ENCODE data around the gene THOP1. TPM values are rescaled to one million over a fixed set of nuclear protein-coding genes. Genes with fewer than 3 reads are reported as not detected.

The THOP1 gene
- total RNA-seq, 4 donors from 2014 or later, result 24.3 to 142 (median 49.5) TPM

GRCh38 chr19:2803486-2804155, 18.3 kb downstream of the THOP1 start:
- Histone ChIP-seq H3K27me3 (no peaks in the 10 kb centered on the region), H3K27ac (no peak overlapping the region), H3K4me1 (no peaks in the 10 kb centered on the region), H3K9me3 (no peaks in the 10 kb centered on the region), H3K36me3 (peaks cover 0 to 34% (median 0%) of the 10 kb centered on the region in 3 donors), H3K4me3 (no peak overlapping the region)
- DNase-seq, result no peak
- TF ChIP-seq CTCF (IDR thresholded peaks at IDR 0.05), result no peak
- TF ChIP-seq POLR2A (IDR thresholded peaks at IDR 0.05), result no peak

GRCh38 chr19:2804156-2805004, 19.1 kb downstream of the THOP1 start:
- Histone ChIP-seq H3K27me3 (no peaks in the 10 kb centered on the region), H3K4me3 (no peak overlapping the region), H3K4me1 (no peaks in the 10 kb centered on the region), H3K9me3 (no peaks in the 10 kb centered on the region), H3K36me3 (peaks cover 0 to 41% (median 0%) of the 10 kb centered on the region in 3 donors), H3K27ac (no peak overlapping the region)
- TF ChIP-seq POLR2A (IDR thresholded peaks at IDR 0.05) (no peak), CTCF (IDR thresholded peaks at IDR 0.05) (no peak)
- no peak for DNase-seq

- Histone ChIP-seq H3K27ac (no peak overlapping the region), H3K9me3 (no peaks in the 10 kb centered on the region), H3K27me3 (no peaks in the 10 kb centered on the region), H3K4me3 (no peak overlapping the region), H3K36me3 (peaks cover 0 to 37% (median 0%) of the 10 kb centered on the region in 3 donors), H3K4me1 (no peaks in the 10 kb centered on the region)
- TF ChIP-seq CTCF (IDR thresholded peaks at IDR 0.05) (no peak), POLR2A (IDR thresholded peaks at IDR 0.05) (no peak)
- DNase-seq, result no peak
These were observed 20.1 kb downstream of the THOP1 start for GRCh38 chr19:2805261-2805900.

- H3K4me1 ChIP-seq, result peaks cover 0 to 6% (median 2%) of the 10 kb centered on the region in 4 donors
- TF ChIP-seq CTCF (IDR thresholded peaks at IDR 0.05) (no peak), POLR2A (IDR thresholded peaks at IDR 0.05) (no peak)
- H3K36me3 ChIP-seq, result peaks cover 0 to 37% (median 0%) of the 10 kb centered on the region in 3 donors
- H3K9me3 ChIP-seq, result no peaks in the 10 kb centered on the region
- no peak overlapping the region for H3K4me3 ChIP-seq
- peak in 1 of 3 donors; percentile 42 for DNase-seq
- H3K27ac ChIP-seq, result no peak overlapping the region
- no peaks in the 10 kb centered on the region for H3K27me3 ChIP-seq
These were observed 20.8 kb downstream of the THOP1 start for GRCh38 chr19:2805991-2806649.

- Histone ChIP-seq H3K4me3 (no peak overlapping the region), H3K36me3 (peaks cover 0 to 37% (median 0%) of the 10 kb centered on the region in 3 donors), H3K27ac (no peak overlapping the region), H3K9me3 (no peaks in the 10 kb centered on the region), H3K4me1 (peaks cover 0 to 8% (median 2%) of the 10 kb centered on the region in 4 donors), H3K27me3 (no peaks in the 10 kb centered on the region)
- TF ChIP-seq CTCF (IDR thresholded peaks at IDR 0.05) (no peak), POLR2A (IDR thresholded peaks at IDR 0.05) (no peak)
- peak in 1 of 3 donors; percentile 39 for DNase-seq
These were observed 21.6 kb downstream of the THOP1 start for GRCh38 chr19:2806736-2807378.
